Vagina (tissue), 2 donors: ENCODE data around the gene TBC1D10B.
"Not testable (repeated sequence)": the region's sequence is repeated elsewhere in the genome, so short reads cannot be mapped to it uniquely, and the experiment has no call there.

Source experiments
- CTCF ChIP-seq, 3 experiments: fragments of 450-650 bp in 2 of 3; fragments of 200-600 bp in 1 of 3; sonication (generic) in 1 of 3; IDR thresholded peaks; one replicate each; pipeline ENCODE4 v1.5.1; 2017 to 2019; ENCODE audit warnings: antibody characterized with exemption in 3 of 3, mild to moderate bottlenecking in 2 of 3, moderate library complexity in 2 of 3
- POLR2A ChIP-seq, 2 donors: fragments of 450-650 bp; IDR thresholded peaks; one replicate each; pipeline ENCODE4 v1.6.1; 2017; ENCODE audit warnings: antibody characterized with exemption in 2 of 2, mild to moderate bottlenecking in 2 of 2, moderate library complexity in 2 of 2
- POLR2AphosphoS5 ChIP-seq, 2 donors: sonication (generic); formaldehyde crosslinking; IDR thresholded peaks; one replicate each; pipeline ENCODE4 v1.9.0; 2017; ENCODE audit warnings: antibody characterized with exemption in 2 of 2, mild to moderate bottlenecking in 2 of 2, low read depth in 1 of 2; ENCODE audit not compliant: insufficient read depth in 1 of 2

DNA sequence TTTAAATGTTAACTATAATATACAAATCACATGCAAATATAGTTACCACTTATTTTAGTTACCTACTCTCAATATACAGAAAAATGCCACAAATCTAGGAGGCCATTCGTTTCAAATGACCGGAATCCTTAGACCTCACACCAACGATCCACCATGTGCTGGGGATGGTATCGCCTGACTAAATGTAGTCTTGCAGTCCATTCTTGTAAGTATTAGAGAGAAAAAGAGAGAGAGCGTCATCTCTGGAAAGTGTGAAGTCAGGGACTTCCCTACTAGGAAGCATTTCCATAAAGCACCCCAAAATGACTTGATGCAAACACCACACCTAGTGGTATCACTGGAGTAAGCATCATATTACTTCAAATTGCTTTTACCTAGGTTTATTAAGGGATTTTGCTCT is 61.0 kb downstream of the TBC1D10B start:
- not testable (repeated sequence) for TF ChIP-seq CTCF (IDR thresholded peaks at IDR 0.05); POLR2A (IDR thresholded peaks at IDR 0.05); POLR2AphosphoS5 (IDR thresholded peaks at IDR 0.05; ENCODE audit: insufficient read depth in 1 of 2, low read depth in 1 of 2)
